ENCODE measurements around the gene FAM107B. TPM values are rescaled to one million over a fixed set of nuclear protein-coding genes. Genes with fewer than 3 reads are reported as not detected.

Gene FAM107B
- total and polyA plus RNA-seq, 2 of the 8 experiments (the other 6 are each of a cell fraction or from before 2014, with no cell fraction given) = 7.5 to 28.1 TPM

DNA sequence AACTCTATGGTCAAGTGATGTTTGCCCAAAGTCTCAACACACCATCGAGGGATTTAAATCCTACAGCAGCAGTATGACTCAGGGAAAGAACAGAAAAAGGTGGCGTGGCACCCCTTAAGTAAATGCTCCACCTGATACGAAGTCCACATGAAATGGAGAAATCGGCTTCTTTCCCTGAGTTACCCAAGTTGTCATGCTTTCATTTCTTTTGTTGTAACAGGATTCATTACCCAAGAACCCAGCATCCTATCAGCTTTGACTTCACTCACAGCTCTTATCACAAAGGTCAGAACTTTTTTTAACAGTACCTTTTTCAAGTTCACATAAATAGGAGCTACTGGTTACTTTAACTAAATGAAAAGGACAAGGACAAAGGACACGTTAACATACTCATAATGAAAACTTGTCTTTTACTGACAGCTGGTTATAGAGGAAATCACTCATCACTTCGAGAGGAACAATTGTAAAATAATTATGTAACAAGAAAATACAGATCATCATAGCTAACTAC is 224.2 kb downstream of the FAM107B start:
- CTCF ChIA-PET (ENCODE audit: partially characterized antibody) = interaction anchor here (3.5 to 15.8 kb wide), 3 partner anchors 10 to 273 kb away, joined by 19 to 156 read pairs (median 112); no protein-coding TSS in a partner anchor
- TF ChIP-seq, protein P1, sequence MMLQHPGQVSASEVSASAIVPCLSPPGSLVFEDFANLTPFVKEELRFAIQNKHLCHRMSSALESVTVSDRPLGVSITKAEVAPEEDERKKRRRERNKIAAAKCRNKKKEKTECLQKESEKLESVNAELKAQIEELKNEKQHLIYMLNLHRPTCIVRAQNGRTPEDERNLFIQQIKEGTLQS (IDR thresholded peaks at IDR 0.05; ENCODE audit: insufficient read depth, low read depth, low read length) = no peak
- TF ChIP-seq, protein P2, sequence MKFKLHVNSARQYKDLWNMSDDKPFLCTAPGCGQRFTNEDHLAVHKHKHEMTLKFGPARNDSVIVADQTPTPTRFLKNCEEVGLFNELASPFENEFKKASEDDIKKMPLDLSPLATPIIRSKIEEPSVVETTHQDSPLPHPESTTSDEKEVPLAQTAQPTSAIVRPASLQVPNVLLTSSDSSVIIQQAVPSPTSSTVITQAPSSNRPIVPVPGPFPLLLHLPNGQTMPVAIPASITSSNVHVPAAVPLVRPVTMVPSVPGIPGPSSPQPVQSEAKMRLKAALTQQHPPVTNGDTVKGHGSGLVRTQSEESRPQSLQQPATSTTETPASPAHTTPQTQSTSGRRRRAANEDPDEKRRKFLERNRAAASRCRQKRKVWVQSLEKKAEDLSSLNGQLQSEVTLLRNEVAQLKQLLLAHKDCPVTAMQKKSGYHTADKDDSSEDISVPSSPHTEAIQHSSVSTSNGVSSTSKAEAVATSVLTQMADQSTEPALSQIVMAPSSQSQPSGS (IDR thresholded peaks at IDR 0.05; ENCODE audit: low read length) = no peak
- TF ChIP-seq YY1 (IDR thresholded peaks at IDR 0.05; ENCODE audit: low read depth, low read length) = no peak
- TF ChIP-seq CREB1 (IDR thresholded peaks at IDR 0.05) = no peak
- no peak for TF ChIP-seq PHF8 (conservative IDR thresholded peaks at IDR 0.05; ENCODE audit: low read depth, low read length)
- no peak for TF ChIP-seq BRCA1 (IDR thresholded peaks at IDR 0.05; ENCODE audit: low read depth, low read length)
- TF ChIP-seq, protein P3, sequence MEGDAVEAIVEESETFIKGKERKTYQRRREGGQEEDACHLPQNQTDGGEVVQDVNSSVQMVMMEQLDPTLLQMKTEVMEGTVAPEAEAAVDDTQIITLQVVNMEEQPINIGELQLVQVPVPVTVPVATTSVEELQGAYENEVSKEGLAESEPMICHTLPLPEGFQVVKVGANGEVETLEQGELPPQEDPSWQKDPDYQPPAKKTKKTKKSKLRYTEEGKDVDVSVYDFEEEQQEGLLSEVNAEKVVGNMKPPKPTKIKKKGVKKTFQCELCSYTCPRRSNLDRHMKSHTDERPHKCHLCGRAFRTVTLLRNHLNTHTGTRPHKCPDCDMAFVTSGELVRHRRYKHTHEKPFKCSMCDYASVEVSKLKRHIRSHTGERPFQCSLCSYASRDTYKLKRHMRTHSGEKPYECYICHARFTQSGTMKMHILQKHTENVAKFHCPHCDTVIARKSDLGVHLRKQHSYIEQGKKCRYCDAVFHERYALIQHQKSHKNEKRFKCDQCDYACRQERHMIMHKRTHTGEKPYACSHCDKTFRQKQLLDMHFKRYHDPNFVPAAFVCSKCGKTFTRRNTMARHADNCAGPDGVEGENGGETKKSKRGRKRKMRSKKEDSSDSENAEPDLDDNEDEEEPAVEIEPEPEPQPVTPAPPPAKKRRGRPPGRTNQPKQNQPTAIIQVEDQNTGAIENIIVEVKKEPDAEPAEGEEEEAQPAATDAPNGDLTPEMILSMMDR (IDR thresholded peaks at IDR 0.05; ENCODE audit: control extremely low read depth in 1 of 3, insufficient read depth in 1 of 3, low read depth in 1 of 3, low read length in 3 of 3) = no peak
- no peak for TF ChIP-seq KDM4A (IDR thresholded peaks at IDR 0.05; ENCODE audit: low read depth, low read length, severe bottlenecking)
- TF ChIP-seq SIX5 (IDR thresholded peaks at IDR 0.05; ENCODE audit: low read depth, low read length) = no peak

More for the DNA sequence above, 224.2 kb downstream of the FAM107B start:
- H4K8ac ChIP-seq (ENCODE audit: extremely low read depth, insufficient read depth, low read length) = no peak overlapping the region
- H2BK12ac ChIP-seq (ENCODE audit: low read depth, low read length) = no peak overlapping the region
- no peak overlapping the region for H4K91ac ChIP-seq (replicated peaks; ENCODE audit: insufficient read length, low read length)
- H2BK120ac ChIP-seq (replicated peaks; ENCODE audit: low read depth, low read length) = no peak overlapping the region
- no peaks in the 10 kb centered on the region for H3K36me3 ChIP-seq (ENCODE audit: control insufficient read depth in 2 of 4, insufficient read depth in 4 of 4, low read length in 3 of 4)
- peaks cover 6% of the 10 kb centered on the region; the same call in 1 of the 2 replicates for H3K79me1 ChIP-seq (ENCODE audit: low read depth, low read length)
- H3K9me3 ChIP-seq (ENCODE audit: insufficient read depth in 2 of 2, low read depth in 1 of 2, low read length in 1 of 2) = no peaks in the 10 kb centered on the region
- DNase-seq (ENCODE audit: low read depth in 1 of 2, low spot score in 2 of 2) (no peak), FAIRE-seq (no peak)
- no peak overlapping the region for H3K27ac ChIP-seq (ENCODE audit: low read depth, low read length)
- H3K4me3 ChIP-seq (ENCODE audit: extremely low read depth in 1 of 4, insufficient read depth in 2 of 4, low read depth in 3 of 4, low read length in 4 of 4) = no peak overlapping the region
- H3K9ac ChIP-seq (replicated peaks in 1 of 4; ENCODE audit: extremely low read depth in 1 of 4, low read depth in 3 of 4, low read length in 3 of 4) = no peak overlapping the region
- H3K56ac ChIP-seq (replicated peaks; ENCODE audit: insufficient read length, low read depth, low read length) = no peak overlapping the region
- H2AFZ ChIP-seq (ENCODE audit: low read length) = no peak overlapping the region
- H3K79me2 ChIP-seq (ENCODE audit: control insufficient read depth in 1 of 2, insufficient read depth in 2 of 2, low read length in 2 of 2) = peaks cover 0 to 7% of the 10 kb centered on the region in 2 experiments; a peak in 2 of 4 replicates
- H3K23ac ChIP-seq (ENCODE audit: insufficient read length) = no peak overlapping the region
- no peak overlapping the region for H3K18ac ChIP-seq (ENCODE audit: extremely low read depth, low read length)
- H2BK20ac ChIP-seq (ENCODE audit: low read length) = no peak overlapping the region
- H3K14ac ChIP-seq (ENCODE audit: insufficient read length) = no peak overlapping the region
- POLR2A ChIA-PET (ENCODE audit: partially characterized antibody) = no interaction called here
- H2BK15ac ChIP-seq (ENCODE audit: low read length) = no peak overlapping the region
- H3K4me2 ChIP-seq (ENCODE audit: insufficient read depth in 1 of 2, low read depth in 2 of 2, low read length in 2 of 2) = no peak overlapping the region
- peaks cover 3 to 10% (median 9%) of the 10 kb centered on the region in 4 experiments for H3K4me1 ChIP-seq (replicated peaks in 1 of 4; ENCODE audit: control insufficient read depth in 3 of 4, insufficient read depth in 4 of 4, low read length in 3 of 4)
- H2AK5ac ChIP-seq (ENCODE audit: low read depth, low read length) = no peak overlapping the region
- no peaks in the 10 kb centered on the region for H3K23me2 ChIP-seq (ENCODE audit: low read depth, low read length)
- H3K4ac ChIP-seq (replicated peaks; ENCODE audit: insufficient read length, low read depth, low read length) = no peak overlapping the region
- peaks cover 0 to 1% of the 10 kb centered on the region in 2 experiments for H4K20me1 ChIP-seq (replicated peaks in 1 of 2; ENCODE audit: control insufficient read depth in 1 of 2, insufficient read depth in 2 of 2, low read length in 2 of 2)
- no peak overlapping the region for H4K5ac ChIP-seq (ENCODE audit: insufficient read length, low read depth, low read length)
- H2BK5ac ChIP-seq (ENCODE audit: low read depth, low read length) = no peak overlapping the region
- H3K27me3 ChIP-seq (replicated peaks in 1 of 4; ENCODE audit: control insufficient read depth in 3 of 4, extremely low read depth in 1 of 4, insufficient read depth in 3 of 4, low read length in 3 of 4) = no peaks in the 10 kb centered on the region
- 81% methylated on average over 6 of the region's 6 CpGs; no CpG with 5 or more reads in 1 of the 2 experiments for WGBS, 2 experiments (ENCODE audit: extremely low coverage in 1 of 2, insufficient coverage in 1 of 2, insufficient read length in 1 of 2, insufficient replicate concordance in 2 of 2, low coverage in 1 of 2, low lambda C conversion rate in 2 of 2, missing lambda C conversion rate in 1 of 2)

All from H1 (cell line).